Keratinocyte (primary cell): ENCODE measurements around the gene ACOT6. TPM values are rescaled to one million over a fixed set of nuclear protein-coding genes. Genes with fewer than 3 reads are reported as not detected.

Experiments
- DNase-seq: peaks from one replicate; pipeline ENCODE4 v3.0.0-alpha.2; 2011; ENCODE audit warnings: low read depth, missing footprints, low spot score
- FAIRE-seq: peaks from 2 replicates; lab custom pipeline; 2011; peaks lifted over from hg19 to GRCh38; lab: Jason Lieb, UNC
- H2AFZ ChIP-seq: 2 replicates; pipeline ENCODE4 v1.6.0; 2012; ENCODE audit warnings: low read length, control low read depth, inconsistent platforms; ENCODE audit not compliant: control insufficient read depth
- H3K27ac ChIP-seq: 2 replicates; pipeline ENCODE4 v1.5.1; 2011; ENCODE audit warnings: low read length; ENCODE audit not compliant: control insufficient read depth, insufficient read depth
- H3K27me3 ChIP-seq: 3 replicates; pipeline ENCODE4 v1.6.0; 2011; ENCODE audit warnings: low read length; ENCODE audit not compliant: control insufficient read depth, insufficient read depth; ENCODE audit errors: extremely low read depth
- H3K36me3 ChIP-seq, 2 experiments: 2 replicates in 1 of 2; 3 replicates in 1 of 2; pipeline ENCODE4 v1.5.1; 2011; ENCODE audit warnings: low read length in 2 of 2, mild to moderate bottlenecking in 1 of 2; ENCODE audit not compliant: control insufficient read depth in 2 of 2, insufficient read depth in 2 of 2; ENCODE audit errors: extremely low read depth in 1 of 2
- H3K4me1 ChIP-seq: 3 replicates; pipeline ENCODE4 v1.5.1; 2011; ENCODE audit warnings: low read length; ENCODE audit not compliant: control insufficient read depth, insufficient read depth; ENCODE audit errors: extremely low read depth
- H3K4me2 ChIP-seq: 3 replicates; pipeline ENCODE4 v1.6.0; 2011; ENCODE audit warnings: low read depth, low read length; ENCODE audit not compliant: control insufficient read depth, insufficient read depth; ENCODE audit errors: extremely low read depth
- H3K4me3 ChIP-seq, 3 experiments: fragments of 200-600 bp in 1 of 3; sonication (generic) in 1 of 3; 2 replicates in 2 of 3; 3 replicates in 1 of 3; pipeline ENCODE4 v1.5.1; 2011 to 2016; ENCODE audit warnings: low read length in 3 of 3, mild to moderate bottlenecking in 3 of 3, control low read depth in 2 of 3, inconsistent platforms in 1 of 3, low read depth in 1 of 3, mixed read lengths in 1 of 3, mixed run types in 1 of 3, moderate library complexity in 1 of 3; ENCODE audit not compliant: control insufficient read depth in 2 of 3, insufficient read depth in 2 of 3; ENCODE audit errors: extremely low read depth in 1 of 3
- H3K79me2 ChIP-seq: 2 replicates; pipeline ENCODE4 v1.6.0; 2012; ENCODE audit warnings: low read length; ENCODE audit not compliant: control insufficient read depth, insufficient read depth
- H3K9ac ChIP-seq: 3 replicates; pipeline ENCODE4 v1.6.0; 2011; ENCODE audit warnings: low read length; ENCODE audit not compliant: control insufficient read depth, insufficient read depth; ENCODE audit errors: extremely low read depth
- H3K9me1 ChIP-seq: 3 replicates; pipeline ENCODE4 v1.6.0; 2011; ENCODE audit warnings: low read length; ENCODE audit not compliant: control insufficient read depth, insufficient read depth; ENCODE audit errors: extremely low read depth
- H3K9me3 ChIP-seq: 2 replicates; pipeline ENCODE4 v1.5.1; 2012; ENCODE audit warnings: low read depth, low read length; ENCODE audit not compliant: control insufficient read depth
- H4K20me1 ChIP-seq: 3 replicates; pipeline ENCODE4 v1.6.0; 2011; ENCODE audit warnings: low read length; ENCODE audit not compliant: control insufficient read depth, insufficient read depth; ENCODE audit errors: extremely low read depth
- EZH2 ChIP-seq: IDR thresholded peaks from one replicate; pipeline ENCODE4 v1.6.1; 2012; ENCODE audit warnings: inconsistent platforms, mild to moderate bottlenecking, low read length, moderate library complexity
- dilution Hi-C: fragments of 300-500 bp; cut with MboI; formaldehyde crosslinking; loops from one replicate; pipeline ENCODE4 v1.7.0; 2020; ENCODE audit warnings: low sequenced_read_pairs; ENCODE audit not compliant: extremely low pct_ligation_motif_present
- polyA plus RNA-seq, 5 experiments: library from polyadenylated mRNA; depleted of rRNA in 3 of 5; stranded (reverse) in 3 of 5; stranded (forward) in 1 of 5; unstranded in 1 of 5; fragments of >200 nt; gene quantifications; 1 replicate in 1 of 5; 2 replicates in 3 of 5; 3 replicates in 1 of 5; pipeline versions ENCODE4 v1.2.1 to v1.2.3, GENCODE V29; 2011 to 2012; ENCODE audit warnings: missing spikeins in 2 of 5, low read depth in 1 of 5, low replicate concordance in 1 of 5
- TF ChIP-seq, protein P1 (sequence below), 3 experiments: IDR thresholded peaks in 1 of 3; conservative IDR thresholded peaks in 1 of 3; optimal IDR thresholded peaks in 1 of 3; 2 replicates in 2 of 3; 3 replicates in 1 of 3; pipeline versions ENCODE3 to v1.5.1; 2011; ENCODE audit warnings: low read length in 3 of 3, mild to moderate bottlenecking in 3 of 3, moderate library complexity in 2 of 3, control low read depth in 1 of 3, inconsistent platforms in 1 of 3; ENCODE audit not compliant: insufficient read depth in 2 of 3; ENCODE audit errors: extremely low read depth in 1 of 3

The ACOT6 gene
- polyA plus RNA-seq, 1 donor (not counting 4 experiments of a cell fraction or from before 2014, with no cell fraction given): not detected

- no peak for DNase-seq
Measured at GRCh38 chr14:73665130-73665529, 52.8 kb downstream of the ACOT6 start.

GRCh38 chr14:73666583-73666982, 54.3 kb downstream of the ACOT6 start:
- Histone ChIP-seq H3K9me3 (no peaks in the 10 kb centered on the region), H2AFZ (no peak overlapping the region), H3K4me2 (no peak overlapping the region), H3K27me3 (no peaks in the 10 kb centered on the region), H3K4me1 (peaks cover 7% of the 10 kb centered on the region), H3K9ac (no peak overlapping the region), H3K27ac (no peak overlapping the region), H3K79me2 (no peaks in the 10 kb centered on the region), H3K9me1 (no peaks in the 10 kb centered on the region), H3K4me3 (no peak overlapping the region), H4K20me1 (no peaks in the 10 kb centered on the region), H3K36me3 (no peaks in the 10 kb centered on the region)
- TF ChIP-seq, protein P1, sequence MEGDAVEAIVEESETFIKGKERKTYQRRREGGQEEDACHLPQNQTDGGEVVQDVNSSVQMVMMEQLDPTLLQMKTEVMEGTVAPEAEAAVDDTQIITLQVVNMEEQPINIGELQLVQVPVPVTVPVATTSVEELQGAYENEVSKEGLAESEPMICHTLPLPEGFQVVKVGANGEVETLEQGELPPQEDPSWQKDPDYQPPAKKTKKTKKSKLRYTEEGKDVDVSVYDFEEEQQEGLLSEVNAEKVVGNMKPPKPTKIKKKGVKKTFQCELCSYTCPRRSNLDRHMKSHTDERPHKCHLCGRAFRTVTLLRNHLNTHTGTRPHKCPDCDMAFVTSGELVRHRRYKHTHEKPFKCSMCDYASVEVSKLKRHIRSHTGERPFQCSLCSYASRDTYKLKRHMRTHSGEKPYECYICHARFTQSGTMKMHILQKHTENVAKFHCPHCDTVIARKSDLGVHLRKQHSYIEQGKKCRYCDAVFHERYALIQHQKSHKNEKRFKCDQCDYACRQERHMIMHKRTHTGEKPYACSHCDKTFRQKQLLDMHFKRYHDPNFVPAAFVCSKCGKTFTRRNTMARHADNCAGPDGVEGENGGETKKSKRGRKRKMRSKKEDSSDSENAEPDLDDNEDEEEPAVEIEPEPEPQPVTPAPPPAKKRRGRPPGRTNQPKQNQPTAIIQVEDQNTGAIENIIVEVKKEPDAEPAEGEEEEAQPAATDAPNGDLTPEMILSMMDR (optimal IDR thresholded peaks at IDR 0.05 in 1 of 3, IDR thresholded peaks at IDR 0.05 in 1 of 3, conservative IDR thresholded peaks at IDR 0.05 in 1 of 3; ENCODE audit: extremely low read depth in 1 of 3, insufficient read depth in 2 of 3, low read length in 3 of 3): no peak
- TF ChIP-seq EZH2: no peak
- FAIRE-seq (no peak), DNase-seq (no peak)
- dilution Hi-C loops: no loop called here

More at GRCh38 chr14:73665130-73665529, 52.8 kb downstream of the ACOT6 start:
- peaks cover 7% of the 10 kb centered on the region for H3K4me1 ChIP-seq
- no peaks in the 10 kb centered on the region for H3K27me3 ChIP-seq
- H2AFZ ChIP-seq: no peak overlapping the region
- H3K9ac ChIP-seq: no peak overlapping the region
- H3K9me3 ChIP-seq: no peaks in the 10 kb centered on the region
- H3K36me3 ChIP-seq: no peaks in the 10 kb centered on the region
- no peaks in the 10 kb centered on the region for H3K9me1 ChIP-seq
- FAIRE-seq: no peak
- H3K4me3 ChIP-seq: no peak overlapping the region
- no peak overlapping the region for H3K27ac ChIP-seq
- TF ChIP-seq, protein P1 (optimal IDR thresholded peaks at IDR 0.05 in 1 of 3, IDR thresholded peaks at IDR 0.05 in 1 of 3, conservative IDR thresholded peaks at IDR 0.05 in 1 of 3; ENCODE audit: extremely low read depth in 1 of 3, insufficient read depth in 2 of 3, low read length in 3 of 3): no peak
- TF ChIP-seq EZH2: no peak
- no peaks in the 10 kb centered on the region for H3K79me2 ChIP-seq
- dilution Hi-C loops: no loop called here
- no peaks in the 10 kb centered on the region for H4K20me1 ChIP-seq
- no peak overlapping the region for H3K4me2 ChIP-seq
